ENCODE results near the gene CHST15. TPM values are rescaled to one million over a fixed set of nuclear protein-coding genes. Genes with fewer than 3 reads are reported as not detected.

CHST15 gene
- total RNA-seq, 1 experiment from 2014 or later: 17.1 TPM

GRCh38 chr10:124032971-124033886 lies 60.2 kb downstream of the CHST15 start:
- ATAC-seq (no peak), DNase-seq (no peak)
- no peaks in the 10 kb centered on the region for H3K27me3 ChIP-seq (ENCODE audit: low read length)
- ChIA-PET CTCF (interaction anchor here (0.6 kb wide), 1 partner anchor 402 kb away, joined by 4 read pairs; no protein-coding TSS in a partner anchor), POLR2A (ENCODE audit: unreplicated experiment) (no interaction called here)
- intact Hi-C loops (cut with micrococcal nuclease): no loop called here
- H3K9me2 ChIP-seq (replicated peaks; ENCODE audit: low read length): no peaks in the 10 kb centered on the region
- H4K20me1 ChIP-seq (ENCODE audit: low read length): no peaks in the 10 kb centered on the region
- H3K9ac ChIP-seq (ENCODE audit: low read length): no peak overlapping the region
- BruUV-seq (replicated peaks): no TSS peak
- H3K9me3 ChIP-seq (ENCODE audit: low read length): no peaks in the 10 kb centered on the region
- no peak overlapping the region for H3K4me3 ChIP-seq (ENCODE audit: low read length)
- no peaks in the 10 kb centered on the region for H3K36me3 ChIP-seq (ENCODE audit: low read depth, low read length)
- H3F3A ChIP-seq (ENCODE audit: low read length, unreplicated experiment): no peaks in the 10 kb centered on the region
- H2AFZ ChIP-seq (ENCODE audit: low read length): no peak overlapping the region
- no peak overlapping the region for H3K27ac ChIP-seq (ENCODE audit: low read length)
- no peaks in the 10 kb centered on the region for H3K4me1 ChIP-seq (ENCODE audit: insufficient read depth, low read length)
- no peak for TF ChIP-seq EZH2phosphoT487 (IDR thresholded peaks at IDR 0.05; ENCODE audit: borderline replicate concordance, low read length)
- no peak overlapping the region for H3K4me2 ChIP-seq (ENCODE audit: low read length)
- H3K79me2 ChIP-seq (ENCODE audit: low read length): no peaks in the 10 kb centered on the region

GRCh38 chr10:124032087-124032935 lies 61.1 kb downstream of the CHST15 start:
- no TSS peak for BruUV-seq (replicated peaks)
- no peak overlapping the region for H3K4me2 ChIP-seq (ENCODE audit: low read length)
- intact Hi-C loops (cut with micrococcal nuclease): no loop called here
- CTCF ChIA-PET: interaction anchor here (0.6 kb wide), 1 partner anchor 402 kb away, joined by 4 read pairs; no protein-coding TSS in a partner anchor
- DNase-seq: no peak
- no peak overlapping the region for H2AFZ ChIP-seq (ENCODE audit: low read length)
- H3K4me3 ChIP-seq (ENCODE audit: low read length): no peak overlapping the region
- no peaks in the 10 kb centered on the region for H3F3A ChIP-seq (ENCODE audit: low read length, unreplicated experiment)
- no peaks in the 10 kb centered on the region for H4K20me1 ChIP-seq (ENCODE audit: low read length)
- H3K9me2 ChIP-seq (replicated peaks; ENCODE audit: low read length): no peaks in the 10 kb centered on the region
- H3K27me3 ChIP-seq (ENCODE audit: low read length): no peaks in the 10 kb centered on the region
- no peaks in the 10 kb centered on the region for H3K9me3 ChIP-seq (ENCODE audit: low read length)
- POLR2A ChIA-PET (ENCODE audit: unreplicated experiment): no interaction called here
- no peak for ATAC-seq
- no peaks in the 10 kb centered on the region for H3K4me1 ChIP-seq (ENCODE audit: insufficient read depth, low read length)
- no peak overlapping the region for H3K27ac ChIP-seq (ENCODE audit: low read length)
- H3K36me3 ChIP-seq (ENCODE audit: low read depth, low read length): no peaks in the 10 kb centered on the region
- no peak for TF ChIP-seq EZH2phosphoT487 (IDR thresholded peaks at IDR 0.05; ENCODE audit: borderline replicate concordance, low read length)
- no peak for TF ChIP-seq EZH2 (IDR thresholded peaks at IDR 0.05; ENCODE audit: low read length, unreplicated experiment)
- no peak for TF ChIP-seq CTCF (conservative IDR thresholded peaks at IDR 0.05; ENCODE audit: low read depth, low read length)
- no peaks in the 10 kb centered on the region for H3K79me2 ChIP-seq (ENCODE audit: low read length)
- no peak overlapping the region for H3K9ac ChIP-seq (ENCODE audit: low read length)

- Histone ChIP-seq H3K27ac (ENCODE audit: low read length) (no peak overlapping the region), H3K9ac (ENCODE audit: low read length) (no peak overlapping the region), H3F3A (ENCODE audit: low read length, unreplicated experiment) (no peaks in the 10 kb centered on the region), H3K4me2 (ENCODE audit: low read length) (no peak overlapping the region), H2AFZ (ENCODE audit: low read length) (no peak overlapping the region), H3K4me1 (ENCODE audit: insufficient read depth, low read length) (peaks cover under 1% of the 10 kb centered on the region; the same call in 1 of the 2 replicates), H3K36me3 (ENCODE audit: low read depth, low read length) (no peaks in the 10 kb centered on the region), H3K9me2 (replicated peaks; ENCODE audit: low read length) (no peaks in the 10 kb centered on the region), H3K27me3 (ENCODE audit: low read length) (no peaks in the 10 kb centered on the region), H4K20me1 (ENCODE audit: low read length) (no peaks in the 10 kb centered on the region), H3K79me2 (ENCODE audit: low read length) (no peaks in the 10 kb centered on the region), H3K4me3 (ENCODE audit: low read length) (no peak overlapping the region), H3K9me3 (ENCODE audit: low read length) (no peaks in the 10 kb centered on the region)
- POLR2A ChIA-PET (ENCODE audit: unreplicated experiment): no interaction called here
- no TSS peak for BruUV-seq (replicated peaks)
- intact Hi-C loops (cut with micrococcal nuclease): no loop called here
- no peak for TF ChIP-seq CTCF (conservative IDR thresholded peaks at IDR 0.05; ENCODE audit: low read depth, low read length)
- no peak for TF ChIP-seq EZH2phosphoT487 (IDR thresholded peaks at IDR 0.05; ENCODE audit: borderline replicate concordance, low read length)
- no peak for TF ChIP-seq EZH2 (IDR thresholded peaks at IDR 0.05; ENCODE audit: low read length, unreplicated experiment)
- no peak for ATAC-seq
- CTCF ChIA-PET: no interaction called here
- DNase-seq: no peak
Measured at GRCh38 chr10:124030492-124031110, 62.8 kb downstream of the CHST15 start.

Data from PC-3 (cell line).